Bronchial epithelial cell (primary cell): Measurements from ENCODE around the gene MTRF1. TPM values are rescaled to one million over a fixed set of nuclear protein-coding genes. Genes with fewer than 3 reads are reported as not detected.

ENCODE experiments used
- DNase-seq: peaks from one replicate; pipeline ENCODE4 v3.0.0-alpha.2; 2010; ENCODE audit warnings: low read depth
- FAIRE-seq: peaks from 2 replicates; lab custom pipeline; 2011; peaks lifted over from hg19 to GRCh38; lab: Jason Lieb, UNC
- H3K27me3 ChIP-seq: 2 replicates; pipeline ENCODE4 v1.5.1; 2011; ENCODE audit warnings: low read length; ENCODE audit not compliant: control insufficient read depth, insufficient read depth
- H3K36me3 ChIP-seq: 2 replicates; pipeline ENCODE4 v1.5.1; 2011; ENCODE audit warnings: low read length; ENCODE audit not compliant: control insufficient read depth, insufficient read depth
- H3K4me3 ChIP-seq: 2 replicates; pipeline ENCODE4 v1.5.1; 2011; ENCODE audit warnings: mild to moderate bottlenecking, low read depth, low read length, control low read depth
- total RNA-seq: library from RNA; depleted of rRNA; stranded (reverse); fragments of >200 nt; gene quantifications from 2 replicates; pipeline ENCODE4 v1.2.1, GENCODE V29; 2014
- TF ChIP-seq, protein P1 (sequence below): IDR thresholded peaks from 2 replicates; pipeline ENCODE4 v1.5.1; 2011; ENCODE audit warnings: mild to moderate bottlenecking, moderate library complexity, low read length, control low read depth, inconsistent platforms; ENCODE audit not compliant: insufficient read depth, severe bottlenecking

MTRF1 gene
- total RNA-seq, 1 donor from 2014 or later: 10.0 TPM

DNA sequence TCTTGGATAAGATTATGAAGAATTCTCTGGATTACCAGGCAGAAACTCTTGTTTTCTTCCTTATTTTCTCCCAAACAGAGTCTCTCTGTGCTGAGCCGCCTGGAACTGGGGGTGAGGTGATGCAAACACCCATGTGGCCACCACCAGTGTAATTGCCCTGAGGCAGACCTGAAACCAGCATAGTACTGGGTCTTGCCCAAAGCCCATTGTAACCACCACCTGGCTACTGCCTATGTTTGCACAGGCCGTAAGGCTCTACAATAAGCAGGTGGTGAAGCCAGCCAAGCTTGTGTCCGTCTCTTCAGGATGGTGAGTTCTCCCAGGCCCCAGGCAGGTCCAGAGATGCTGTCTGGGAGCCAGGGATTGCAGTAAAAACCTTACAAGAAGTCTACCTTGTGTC, 50.1 kb downstream of the MTRF1 start:
- DNase-seq (no peak), FAIRE-seq (no peak)
- TF ChIP-seq, protein P1, sequence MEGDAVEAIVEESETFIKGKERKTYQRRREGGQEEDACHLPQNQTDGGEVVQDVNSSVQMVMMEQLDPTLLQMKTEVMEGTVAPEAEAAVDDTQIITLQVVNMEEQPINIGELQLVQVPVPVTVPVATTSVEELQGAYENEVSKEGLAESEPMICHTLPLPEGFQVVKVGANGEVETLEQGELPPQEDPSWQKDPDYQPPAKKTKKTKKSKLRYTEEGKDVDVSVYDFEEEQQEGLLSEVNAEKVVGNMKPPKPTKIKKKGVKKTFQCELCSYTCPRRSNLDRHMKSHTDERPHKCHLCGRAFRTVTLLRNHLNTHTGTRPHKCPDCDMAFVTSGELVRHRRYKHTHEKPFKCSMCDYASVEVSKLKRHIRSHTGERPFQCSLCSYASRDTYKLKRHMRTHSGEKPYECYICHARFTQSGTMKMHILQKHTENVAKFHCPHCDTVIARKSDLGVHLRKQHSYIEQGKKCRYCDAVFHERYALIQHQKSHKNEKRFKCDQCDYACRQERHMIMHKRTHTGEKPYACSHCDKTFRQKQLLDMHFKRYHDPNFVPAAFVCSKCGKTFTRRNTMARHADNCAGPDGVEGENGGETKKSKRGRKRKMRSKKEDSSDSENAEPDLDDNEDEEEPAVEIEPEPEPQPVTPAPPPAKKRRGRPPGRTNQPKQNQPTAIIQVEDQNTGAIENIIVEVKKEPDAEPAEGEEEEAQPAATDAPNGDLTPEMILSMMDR: no peak
- Histone ChIP-seq H3K27me3 (no peaks in the 10 kb centered on the region), H3K4me3 (no peak overlapping the region), H3K36me3 (peaks cover 3% of the 10 kb centered on the region)

DNA sequence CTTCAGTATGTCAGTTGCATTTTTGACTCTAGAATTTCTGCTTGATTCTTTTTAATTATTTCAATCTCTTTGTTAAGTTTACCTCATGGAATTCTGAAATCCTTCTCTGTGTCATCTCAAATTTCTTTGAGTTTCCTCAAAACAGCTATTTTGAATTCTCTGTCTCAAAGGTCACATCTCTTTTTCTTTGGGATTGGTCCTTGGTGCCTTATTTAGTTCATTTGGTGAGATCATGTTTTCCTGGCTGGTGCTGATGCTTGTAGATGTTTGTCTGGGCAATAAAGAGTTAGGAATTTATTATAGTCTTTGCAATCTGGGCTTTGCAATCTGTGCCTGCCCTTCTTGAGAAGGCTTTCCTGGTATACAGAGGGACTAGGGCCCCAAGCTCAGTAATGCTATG, 50.5 kb downstream of the MTRF1 start:
- TF ChIP-seq, protein P1: no peak
- DNase-seq (no peak), FAIRE-seq (no peak)
- Histone ChIP-seq H3K27me3 (no peaks in the 10 kb centered on the region), H3K36me3 (peaks cover 3% of the 10 kb centered on the region), H3K4me3 (no peak overlapping the region)

DNA sequence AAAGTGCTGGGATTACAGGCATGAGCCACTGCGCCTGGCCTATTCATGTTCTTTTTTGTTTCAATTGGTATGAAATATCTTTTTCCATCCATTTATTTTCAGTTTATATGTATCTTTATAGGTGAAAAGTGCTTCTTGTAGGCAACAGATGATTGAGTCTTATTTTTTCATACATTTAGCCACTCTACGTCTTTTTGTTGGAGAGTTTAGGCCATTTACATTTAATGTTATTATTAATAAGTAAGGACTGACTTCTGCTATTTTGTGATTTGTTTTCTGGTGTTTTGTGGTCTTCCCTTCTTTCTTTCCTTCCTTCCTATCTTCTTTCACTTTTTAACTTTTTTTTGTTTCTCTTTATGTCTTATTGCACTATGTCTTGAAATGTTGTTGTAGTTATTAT, 52.3 kb downstream of the MTRF1 start:
- FAIRE-seq: no peak
- H3K27me3 ChIP-seq: no peaks in the 10 kb centered on the region
- peaks cover 3% of the 10 kb centered on the region for H3K36me3 ChIP-seq
- TF ChIP-seq, protein P1: no peak
- no peak overlapping the region for H3K4me3 ChIP-seq
- no peak for DNase-seq

DNA sequence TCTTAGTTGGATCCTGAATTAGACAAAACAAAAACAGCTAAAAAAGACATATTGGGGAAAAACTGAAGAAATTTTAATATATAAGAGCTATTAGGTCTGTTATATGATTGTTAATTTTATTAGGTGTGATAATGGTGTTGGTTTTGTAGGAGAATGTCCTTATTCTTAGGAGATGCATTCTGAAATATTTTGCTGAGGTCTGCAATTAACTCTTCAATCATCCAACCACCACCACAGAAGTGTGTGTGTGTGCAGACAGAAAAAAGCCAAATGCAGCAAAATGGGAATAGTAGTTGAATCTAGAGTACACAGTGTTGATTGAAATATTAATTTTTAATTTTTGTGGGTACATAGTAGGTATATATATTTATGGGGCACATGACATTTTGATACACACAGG, 56.9 kb downstream of the MTRF1 start:
- no peaks in the 10 kb centered on the region for H3K36me3 ChIP-seq
- TF ChIP-seq, protein P1: no peak
- no peak for DNase-seq
- no peak overlapping the region for H3K4me3 ChIP-seq
- FAIRE-seq: no peak
- H3K27me3 ChIP-seq: no peaks in the 10 kb centered on the region

DNA sequence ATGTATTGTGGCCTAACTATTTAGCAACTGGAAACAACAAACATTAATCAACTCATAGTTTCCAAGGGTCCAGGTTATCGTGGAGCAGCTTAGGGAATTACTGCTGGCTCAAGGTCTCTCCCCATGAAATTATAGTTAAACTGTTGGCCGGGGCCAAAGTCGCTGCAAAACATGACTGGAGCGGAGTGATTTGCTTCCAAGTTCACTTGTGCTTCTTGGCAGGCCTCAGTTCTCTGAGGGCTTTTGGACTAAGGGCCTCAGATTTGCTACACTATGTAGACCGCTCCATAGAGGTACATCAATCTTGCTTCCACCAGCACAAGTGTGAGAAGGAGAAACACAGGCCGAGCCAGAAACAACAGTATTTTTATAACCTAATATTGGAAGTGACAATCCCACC, 59.6 kb downstream of the MTRF1 start:
- Histone ChIP-seq H3K4me3 (no peak overlapping the region), H3K36me3 (no peaks in the 10 kb centered on the region), H3K27me3 (no peaks in the 10 kb centered on the region)
- TF ChIP-seq, protein P1: no peak
- FAIRE-seq (no peak), DNase-seq (no peak)

DNA sequence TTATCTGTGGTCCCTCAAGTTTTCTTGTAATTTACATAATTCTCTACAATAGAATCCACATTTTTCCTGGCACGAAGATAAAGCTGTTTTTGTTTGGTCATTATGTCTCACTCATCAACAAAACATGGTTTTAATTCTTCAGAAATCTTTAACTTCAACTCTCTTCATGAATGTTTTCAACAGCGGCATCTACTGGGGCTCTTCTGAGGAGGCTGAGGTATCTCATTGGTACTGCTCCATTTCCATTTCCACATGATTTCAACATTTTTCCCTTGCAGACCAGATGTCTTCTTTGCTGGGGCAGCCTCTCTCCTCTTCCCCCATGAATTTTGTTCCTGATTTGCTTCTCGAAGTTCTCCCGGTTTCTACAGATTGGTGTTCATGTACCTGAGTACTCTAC, 63.2 kb downstream of the MTRF1 start:
- Histone ChIP-seq H3K27me3 (no peaks in the 10 kb centered on the region), H3K36me3 (no peaks in the 10 kb centered on the region), H3K4me3 (no peak overlapping the region)
- no peak for DNase-seq
- no peak for FAIRE-seq
- TF ChIP-seq, protein P1: no peak
